MM.1S (cell line): ENCODE results near the gene BRMS1L.
A peak's percentile ranks its signal among the peaks of the same experiment; 100 is the strongest.

Experiments
- DNase-seq: peaks from one replicate; pipeline ENCODE4 v3.0.0-alpha.2; 2015
- H2AFZ ChIP-seq: fragments of 300-600 bp; sonication (generic); 2 replicates; pipeline ENCODE4 v1.6.0; 2016; ENCODE audit warnings: antibody characterized with exemption, low read length
- H3F3A ChIP-seq: fragments of 300-600 bp; sonication (generic); 2 replicates; pipeline ENCODE4 v1.6.1; 2016; ENCODE audit warnings: mild to moderate bottlenecking, antibody characterized with exemption, low read length, moderate library complexity, mixed read lengths; ENCODE audit not compliant: insufficient read depth
- H3K27ac ChIP-seq: fragments of 300-600 bp; sonication (generic); 2 replicates; pipeline ENCODE4 v1.5.1; 2016; ENCODE audit warnings: mild to moderate bottlenecking, low read length
- H3K27me3 ChIP-seq: fragments of 300-600 bp; sonication (generic); replicated peaks from 2 replicates; pipeline ENCODE4 v1.6.0; 2016; ENCODE audit warnings: low read length; ENCODE audit not compliant: insufficient read depth
- H3K36me3 ChIP-seq: fragments of 300-600 bp; sonication (generic); replicated peaks from 2 replicates; pipeline ENCODE4 v1.6.1; 2016; ENCODE audit warnings: mild to moderate bottlenecking, low read length, mixed read lengths; ENCODE audit not compliant: insufficient read depth
- H3K4me1 ChIP-seq: fragments of 300-600 bp; sonication (generic); 2 replicates; pipeline ENCODE4 v1.6.1; 2016; ENCODE audit warnings: low read length, mixed read lengths
- H3K4me2 ChIP-seq: fragments of 300-600 bp; sonication (generic); 2 replicates; pipeline ENCODE4 v1.6.0; 2016; ENCODE audit warnings: low read depth, low read length
- H3K4me3 ChIP-seq: fragments of 300-600 bp; sonication (generic); 2 replicates; pipeline ENCODE4 v1.5.1; 2016; ENCODE audit warnings: low read length, mixed read lengths
- H3K79me2 ChIP-seq: fragments of 300-600 bp; sonication (generic); 2 replicates; pipeline ENCODE4 v1.6.1; 2016; ENCODE audit warnings: mixed run types, low read length, mixed read lengths
- H3K9ac ChIP-seq: fragments of 300-600 bp; sonication (generic); 2 replicates; pipeline ENCODE4 v1.6.1; 2016; ENCODE audit warnings: low read length, mixed read lengths
- H3K9me2 ChIP-seq: fragments of 300-600 bp; sonication (generic); replicated peaks from 2 replicates; pipeline ENCODE4 v1.6.1; 2016; ENCODE audit warnings: mild to moderate bottlenecking, low read length, mixed read lengths; ENCODE audit not compliant: insufficient read depth
- H3K9me3 ChIP-seq: fragments of 300-600 bp; sonication (generic); replicated peaks from 2 replicates; pipeline ENCODE4 v1.6.1; 2016; ENCODE audit warnings: mild to moderate bottlenecking, low read length, mixed read lengths; ENCODE audit not compliant: insufficient read depth
- H4K20me1 ChIP-seq: fragments of 300-600 bp; sonication (generic); 2 replicates; pipeline ENCODE4 v1.6.1; 2016; ENCODE audit warnings: mild to moderate bottlenecking, low read length, moderate library complexity, mixed read lengths; ENCODE audit not compliant: insufficient read depth
- EZH2 ChIP-seq: fragments of 300-600 bp; sonication (generic); optimal IDR thresholded peaks from 2 replicates; pipeline ENCODE3; 2017; ENCODE audit warnings: low read depth, mild to moderate bottlenecking, antibody characterized with exemption, low read length, mixed read lengths
- EZH2phosphoT487 ChIP-seq: fragments of 300-600 bp; sonication (generic); IDR thresholded peaks from 2 replicates; pipeline ENCODE4 v1.6.1; 2018; ENCODE audit warnings: antibody characterized with exemption, low read length
- TF ChIP-seq, protein P1 (sequence below): fragments of 300-600 bp; sonication (generic); IDR thresholded peaks from 2 replicates; pipeline ENCODE4 v1.5.1; 2016; ENCODE audit warnings: antibody characterized with exemption, low read length, mixed read lengths

BRMS1L gene

DNA sequence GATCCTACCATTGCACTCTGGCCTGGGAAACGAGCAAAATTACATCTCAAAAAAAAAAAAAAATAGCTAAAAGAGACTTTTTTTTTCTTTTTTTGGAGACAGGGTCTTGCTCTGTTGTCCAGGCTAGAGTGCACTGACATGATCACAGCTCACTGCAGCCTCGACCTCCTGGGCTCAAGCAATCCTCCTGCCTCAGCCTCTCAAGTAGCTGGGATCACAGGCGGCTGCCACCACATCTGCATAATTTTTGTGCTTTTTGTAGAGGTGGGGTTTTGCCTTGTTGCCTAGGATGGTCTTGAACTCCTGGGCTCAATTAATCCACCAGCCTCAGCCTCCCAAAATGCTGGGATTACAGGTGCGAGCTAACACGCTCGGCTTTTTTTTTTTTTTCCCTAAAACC, 28.3 kb upstream of the BRMS1L start:
- TF ChIP-seq EZH2phosphoT487 (no peak), EZH2 (no peak)
- TF ChIP-seq, protein P1, sequence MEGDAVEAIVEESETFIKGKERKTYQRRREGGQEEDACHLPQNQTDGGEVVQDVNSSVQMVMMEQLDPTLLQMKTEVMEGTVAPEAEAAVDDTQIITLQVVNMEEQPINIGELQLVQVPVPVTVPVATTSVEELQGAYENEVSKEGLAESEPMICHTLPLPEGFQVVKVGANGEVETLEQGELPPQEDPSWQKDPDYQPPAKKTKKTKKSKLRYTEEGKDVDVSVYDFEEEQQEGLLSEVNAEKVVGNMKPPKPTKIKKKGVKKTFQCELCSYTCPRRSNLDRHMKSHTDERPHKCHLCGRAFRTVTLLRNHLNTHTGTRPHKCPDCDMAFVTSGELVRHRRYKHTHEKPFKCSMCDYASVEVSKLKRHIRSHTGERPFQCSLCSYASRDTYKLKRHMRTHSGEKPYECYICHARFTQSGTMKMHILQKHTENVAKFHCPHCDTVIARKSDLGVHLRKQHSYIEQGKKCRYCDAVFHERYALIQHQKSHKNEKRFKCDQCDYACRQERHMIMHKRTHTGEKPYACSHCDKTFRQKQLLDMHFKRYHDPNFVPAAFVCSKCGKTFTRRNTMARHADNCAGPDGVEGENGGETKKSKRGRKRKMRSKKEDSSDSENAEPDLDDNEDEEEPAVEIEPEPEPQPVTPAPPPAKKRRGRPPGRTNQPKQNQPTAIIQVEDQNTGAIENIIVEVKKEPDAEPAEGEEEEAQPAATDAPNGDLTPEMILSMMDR, result no peak
- peaks cover 6% of the 10 kb centered on the region; the same call in 1 of the 2 replicates for H3K79me2 ChIP-seq
- no peak overlapping the region for H3K27ac ChIP-seq
- H3K4me3 ChIP-seq, result no peak overlapping the region
- H3K9me3 ChIP-seq, result no peaks in the 10 kb centered on the region
- no peaks in the 10 kb centered on the region for H3K9me2 ChIP-seq
- H3K9ac ChIP-seq, result no peak overlapping the region
- no peaks in the 10 kb centered on the region for H4K20me1 ChIP-seq
- H3K4me1 ChIP-seq, result no peaks in the 10 kb centered on the region
- DNase-seq, result no peak
- no peaks in the 10 kb centered on the region for H3F3A ChIP-seq
- H2AFZ ChIP-seq, result no peak overlapping the region
- no peaks in the 10 kb centered on the region for H3K27me3 ChIP-seq
- no peak overlapping the region for H3K4me2 ChIP-seq
- no peaks in the 10 kb centered on the region for H3K36me3 ChIP-seq

DNA sequence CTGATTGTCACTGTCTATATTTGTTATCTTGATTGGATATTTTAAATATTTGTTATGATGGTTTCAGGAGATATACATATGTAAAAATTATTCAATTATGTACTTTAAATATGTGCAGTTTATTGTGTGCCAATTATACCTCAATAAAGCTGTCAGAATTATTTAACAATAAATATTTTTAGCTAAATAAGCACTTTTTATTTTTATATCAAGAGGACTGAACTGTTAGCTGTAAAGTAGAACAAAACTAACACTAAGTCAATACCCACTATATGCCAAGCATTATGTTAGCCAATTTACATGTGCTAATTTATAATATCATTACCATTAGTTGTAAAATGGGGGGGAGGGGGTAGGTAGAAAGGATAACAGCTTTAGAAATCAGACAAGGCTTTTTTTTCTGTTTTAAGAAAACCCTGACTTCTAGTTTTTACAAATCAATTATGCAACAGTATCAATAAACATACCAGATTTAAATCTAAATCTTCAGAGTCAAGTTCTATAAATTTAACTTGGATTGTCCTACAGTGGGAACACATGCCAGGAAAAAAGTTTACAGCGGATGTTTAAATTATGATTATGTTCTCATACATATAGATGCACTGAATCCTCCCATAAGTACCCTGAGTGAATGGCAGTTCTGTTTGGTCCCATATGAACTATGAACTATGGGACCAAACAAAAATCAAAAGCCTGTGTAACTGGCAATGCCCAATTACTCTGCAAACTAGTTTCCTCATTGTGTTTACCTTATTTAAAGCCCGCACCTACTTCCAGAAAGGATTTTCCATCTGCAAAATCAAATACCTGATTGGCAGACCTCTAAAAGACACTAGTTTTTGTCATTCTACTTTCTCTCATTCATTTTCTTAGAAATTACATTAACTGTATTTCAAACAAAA, 19.9 kb upstream of the BRMS1L start:
- no peak overlapping the region for H3K4me2 ChIP-seq
- no peaks in the 10 kb centered on the region for H4K20me1 ChIP-seq
- no peak for TF ChIP-seq EZH2
- no peak for TF ChIP-seq EZH2phosphoT487
- TF ChIP-seq, protein P1, result no peak
- DNase-seq, result no peak
- no peak overlapping the region for H3K4me3 ChIP-seq
- H3F3A ChIP-seq, result peaks cover 12% of the 10 kb centered on the region
- H2AFZ ChIP-seq, result no peak overlapping the region
- no peak overlapping the region for H3K9ac ChIP-seq
- H3K27ac ChIP-seq, result no peak overlapping the region
- H3K79me2 ChIP-seq, result peaks cover 19% of the 10 kb centered on the region
- H3K9me3 ChIP-seq, result no peaks in the 10 kb centered on the region
- no peaks in the 10 kb centered on the region for H3K4me1 ChIP-seq
- no peaks in the 10 kb centered on the region for H3K36me3 ChIP-seq
- H3K27me3 ChIP-seq, result no peaks in the 10 kb centered on the region
- H3K9me2 ChIP-seq, result no peaks in the 10 kb centered on the region

DNA sequence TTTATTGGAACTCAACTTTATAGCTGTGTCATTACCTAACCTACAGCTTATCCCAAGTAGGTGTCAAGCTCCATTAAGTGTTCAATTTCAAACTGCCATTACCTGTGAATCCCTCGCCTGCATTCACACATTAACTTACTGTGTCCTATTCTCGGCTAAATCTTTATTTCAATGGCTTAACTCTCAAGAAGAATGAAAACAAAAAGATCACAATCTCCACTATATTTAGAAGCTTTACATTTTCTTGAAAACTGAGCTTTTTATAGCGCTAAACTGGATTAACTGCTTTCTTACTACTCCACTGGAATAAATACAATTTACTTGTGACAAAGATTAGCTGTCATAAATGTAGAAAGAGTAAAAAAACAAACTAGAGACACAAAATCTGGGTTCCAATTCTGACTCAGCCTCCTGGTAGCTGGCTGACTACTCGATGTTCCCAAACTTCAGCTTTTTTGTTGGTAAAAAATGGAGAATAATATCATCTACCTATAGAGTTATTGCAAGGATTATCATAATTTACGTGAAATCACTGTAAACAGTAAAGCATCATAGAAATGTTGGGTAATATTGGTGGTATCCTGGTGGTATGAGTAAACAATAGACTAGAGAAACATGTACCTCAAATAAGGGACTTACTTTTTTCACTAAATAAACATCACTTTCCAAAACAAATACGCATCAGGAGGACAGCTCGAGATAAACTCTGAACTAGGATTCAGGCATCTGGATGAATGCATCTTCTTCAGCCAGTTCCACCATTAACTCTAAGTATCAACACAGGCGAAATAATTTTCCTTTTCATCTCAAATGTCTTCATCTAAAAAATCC, 18.8 kb upstream of the BRMS1L start:
- H3K4me1 ChIP-seq, result no peaks in the 10 kb centered on the region
- no peaks in the 10 kb centered on the region for H3K27me3 ChIP-seq
- peaks cover 16% of the 10 kb centered on the region for H3K79me2 ChIP-seq
- no peak for DNase-seq
- peaks cover 12% of the 10 kb centered on the region for H3F3A ChIP-seq
- no peaks in the 10 kb centered on the region for H3K9me2 ChIP-seq
- peak overlapping the region; percentile 22; the same call in 1 of the 2 replicates for H3K4me3 ChIP-seq
- H4K20me1 ChIP-seq, result no peaks in the 10 kb centered on the region
- H3K9me3 ChIP-seq, result no peaks in the 10 kb centered on the region
- no peak overlapping the region for H3K9ac ChIP-seq
- peak overlapping the region; percentile 41 for H3K4me2 ChIP-seq
- no peak overlapping the region for H2AFZ ChIP-seq
- TF ChIP-seq EZH2phosphoT487, result no peak
- TF ChIP-seq, protein P1, result no peak
- TF ChIP-seq EZH2, result no peak
- H3K27ac ChIP-seq, result no peak overlapping the region
- no peaks in the 10 kb centered on the region for H3K36me3 ChIP-seq
